ENCODE measurements around the gene KCNIP1. TPM values are rescaled to one million over a fixed set of nuclear protein-coding genes. Genes with fewer than 3 reads are reported as not detected.

The KCNIP1 gene
- total RNA-seq, 1 experiment from 2014 or later, result not detected

GRCh38 chr5:170722316-170722715 is 218.5 kb downstream of the KCNIP1 start:
- H3K27me3 ChIP-seq (ENCODE audit: low read length), result peaks cover 46% of the 10 kb centered on the region
- H3K79me2 ChIP-seq (ENCODE audit: low read length), result no peaks in the 10 kb centered on the region
- no peaks in the 10 kb centered on the region for H4K20me1 ChIP-seq (ENCODE audit: low read length)
- H3K9me3 ChIP-seq (ENCODE audit: low read length), result no peaks in the 10 kb centered on the region
- H3K9me2 ChIP-seq (replicated peaks; ENCODE audit: low read length), result no peaks in the 10 kb centered on the region
- H3K4me3 ChIP-seq (ENCODE audit: low read length), result no peak overlapping the region
- H3K36me3 ChIP-seq (ENCODE audit: low read depth, low read length), result no peaks in the 10 kb centered on the region
- H3F3A ChIP-seq (ENCODE audit: low read length, unreplicated experiment), result no peaks in the 10 kb centered on the region
- H2AFZ ChIP-seq (ENCODE audit: low read length), result no peak overlapping the region
- DNase-seq (no peak), ATAC-seq (no peak)
- H3K4me1 ChIP-seq (ENCODE audit: insufficient read depth, low read length), result no peaks in the 10 kb centered on the region
- no peak for TF ChIP-seq EZH2 (IDR thresholded peaks at IDR 0.05; ENCODE audit: low read length, unreplicated experiment)
- TF ChIP-seq CTCF (conservative IDR thresholded peaks at IDR 0.05; ENCODE audit: low read depth, low read length), result no peak
- TF ChIP-seq EZH2phosphoT487 (IDR thresholded peaks at IDR 0.05; ENCODE audit: borderline replicate concordance, low read length), result no peak
- CTCF ChIA-PET, result no interaction called here
- POLR2A ChIA-PET (ENCODE audit: unreplicated experiment), result no interaction called here
- no peak overlapping the region for H3K9ac ChIP-seq (ENCODE audit: low read length)
- BruUV-seq (replicated peaks), result no TSS peak
- intact Hi-C loops (cut with micrococcal nuclease), result no loop called here
- H3K4me2 ChIP-seq (ENCODE audit: low read length), result no peak overlapping the region
- H3K27ac ChIP-seq (ENCODE audit: low read length), result no peak overlapping the region

- Histone ChIP-seq H3F3A (ENCODE audit: low read length, unreplicated experiment) (no peaks in the 10 kb centered on the region), H3K4me1 (ENCODE audit: insufficient read depth, low read length) (no peaks in the 10 kb centered on the region), H3K27ac (ENCODE audit: low read length) (no peak overlapping the region), H3K9ac (ENCODE audit: low read length) (no peak overlapping the region), H3K36me3 (ENCODE audit: low read depth, low read length) (no peaks in the 10 kb centered on the region), H3K9me2 (replicated peaks; ENCODE audit: low read length) (no peaks in the 10 kb centered on the region), H3K4me2 (ENCODE audit: low read length) (no peak overlapping the region), H3K79me2 (ENCODE audit: low read length) (no peaks in the 10 kb centered on the region), H3K9me3 (ENCODE audit: low read length) (no peaks in the 10 kb centered on the region), H2AFZ (ENCODE audit: low read length) (no peak overlapping the region), H4K20me1 (ENCODE audit: low read length) (no peaks in the 10 kb centered on the region), H3K27me3 (ENCODE audit: low read length) (no peaks in the 10 kb centered on the region), H3K4me3 (ENCODE audit: low read length) (no peak overlapping the region)
- DNase-seq (no peak), ATAC-seq (no peak)
- intact Hi-C loops (cut with micrococcal nuclease), result no loop called here
- no TSS peak for BruUV-seq (replicated peaks)
- no peak for TF ChIP-seq EZH2 (IDR thresholded peaks at IDR 0.05; ENCODE audit: low read length, unreplicated experiment)
- ChIA-PET CTCF (no interaction called here), POLR2A (ENCODE audit: unreplicated experiment) (no interaction called here)
These were observed 227.2 kb downstream of the KCNIP1 start for GRCh38 chr5:170731052-170731451.

GRCh38 chr5:170732685-170733084 is 228.9 kb downstream of the KCNIP1 start:
- Histone ChIP-seq H3K4me2 (ENCODE audit: low read length) (no peak overlapping the region), H3K9me3 (ENCODE audit: low read length) (no peaks in the 10 kb centered on the region), H3K4me1 (ENCODE audit: insufficient read depth, low read length) (no peaks in the 10 kb centered on the region), H3K4me3 (ENCODE audit: low read length) (no peak overlapping the region), H4K20me1 (ENCODE audit: low read length) (no peaks in the 10 kb centered on the region), H2AFZ (ENCODE audit: low read length) (no peak overlapping the region), H3K27me3 (ENCODE audit: low read length) (no peaks in the 10 kb centered on the region), H3K79me2 (ENCODE audit: low read length) (no peaks in the 10 kb centered on the region), H3K9ac (ENCODE audit: low read length) (no peak overlapping the region), H3K9me2 (replicated peaks; ENCODE audit: low read length) (no peaks in the 10 kb centered on the region), H3K27ac (ENCODE audit: low read length) (no peak overlapping the region), H3K36me3 (ENCODE audit: low read depth, low read length) (no peaks in the 10 kb centered on the region), H3F3A (ENCODE audit: low read length, unreplicated experiment) (no peaks in the 10 kb centered on the region)
- DNase-seq, result no peak
- intact Hi-C loops (cut with micrococcal nuclease), result no loop called here
- no peak for ATAC-seq
- BruUV-seq (replicated peaks), result no TSS peak
- ChIA-PET CTCF (no interaction called here), POLR2A (ENCODE audit: unreplicated experiment) (no interaction called here)
- TF ChIP-seq CTCF (conservative IDR thresholded peaks at IDR 0.05; ENCODE audit: low read depth, low read length) (no peak), EZH2phosphoT487 (IDR thresholded peaks at IDR 0.05; ENCODE audit: borderline replicate concordance, low read length) (no peak), EZH2 (IDR thresholded peaks at IDR 0.05; ENCODE audit: low read length, unreplicated experiment) (no peak)

Data from PC-3 (cell line).